Hematopoietic multipotent progenitor cell (in vitro differentiated cells): ENCODE results near the gene MSL2. TPM values are rescaled to one million over a fixed set of nuclear protein-coding genes. Genes with fewer than 3 reads are reported as not detected.
"Not testable (repeated sequence)": the region's sequence is repeated elsewhere in the genome, so short reads cannot be mapped to it uniquely, and the experiment has no call there.

Experiments
- DNase-seq, 3 donors: peaks; one replicate each; pipeline ENCODE4 v3.0.0-alpha.2; 2011 to 2015; ENCODE audit warnings: low read depth in 2 of 3, low spot score in 2 of 3
- total RNA-seq: library from RNA; depleted of rRNA; stranded (reverse); fragments of >200 nt; gene quantifications from one replicate; pipeline ENCODE4 v1.2.3, GENCODE V29; 2012

The MSL2 gene
- total RNA-seq, 1 donor = 44.2 TPM

GRCh38 chr3:136149667-136150066, 46.5 kb downstream of the MSL2 start:
- no peak for DNase-seq

GRCh38 chr3:136146981-136147729, 49.0 kb downstream of the MSL2 start:
- no peak for DNase-seq

GRCh38 chr3:136144397-136144796, 51.7 kb downstream of the MSL2 start:
- DNase-seq = not testable (repeated sequence)

GRCh38 chr3:136142592-136142991, 53.5 kb downstream of the MSL2 start:
- peak in 2 of 3 donors; percentile 26 to 30 for DNase-seq

- no peak for DNase-seq
Observed at GRCh38 chr3:136141891-136142290, 54.2 kb downstream of the MSL2 start.

- DNase-seq = no peak
Observed at GRCh38 chr3:136141291-136141785, 54.8 kb downstream of the MSL2 start.

- DNase-seq = no peak
Observed at GRCh38 chr3:136136454-136136853, 59.7 kb downstream of the MSL2 start.

- DNase-seq = peak in 2 of 3 donors; percentile 43 to 79
Observed at GRCh38 chr3:136135039-136135802, 60.9 kb downstream of the MSL2 start.

GRCh38 chr3:136134091-136134490, 62.0 kb downstream of the MSL2 start:
- no peak for DNase-seq

GRCh38 chr3:136131647-136132046, 64.5 kb downstream of the MSL2 start:
- DNase-seq = not testable (repeated sequence)

- DNase-seq = no peak
Observed at GRCh38 chr3:136122006-136122405, 74.1 kb downstream of the MSL2 start.

GRCh38 chr3:136120373-136121348, 75.5 kb downstream of the MSL2 start:
- DNase-seq = peak in 1 of 3 donors; percentile 11

GRCh38 chr3:136119783-136120182, 76.4 kb downstream of the MSL2 start:
- DNase-seq = not testable (repeated sequence)

- DNase-seq = not testable (repeated sequence)
Observed at GRCh38 chr3:136119332-136119731, 76.8 kb downstream of the MSL2 start.

GRCh38 chr3:136114421-136114820, 81.7 kb downstream of the MSL2 start:
- no peak for DNase-seq

GRCh38 chr3:136110481-136110880, 85.7 kb downstream of the MSL2 start:
- DNase-seq = no peak

- no peak for DNase-seq
Observed at GRCh38 chr3:136109499-136109898, 86.6 kb downstream of the MSL2 start.

GRCh38 chr3:136106101-136106500, 90.0 kb downstream of the MSL2 start:
- DNase-seq = no peak

GRCh38 chr3:136105044-136105443, 91.1 kb downstream of the MSL2 start:
- DNase-seq = peak in 1 of 3 donors; percentile 1
